ENCODE results near the gene AHNAK.
"Not testable (repeated sequence)": the region's sequence is repeated elsewhere in the genome, so short reads cannot be mapped to it uniquely, and the experiment has no call there.

Gene AHNAK

DNA sequence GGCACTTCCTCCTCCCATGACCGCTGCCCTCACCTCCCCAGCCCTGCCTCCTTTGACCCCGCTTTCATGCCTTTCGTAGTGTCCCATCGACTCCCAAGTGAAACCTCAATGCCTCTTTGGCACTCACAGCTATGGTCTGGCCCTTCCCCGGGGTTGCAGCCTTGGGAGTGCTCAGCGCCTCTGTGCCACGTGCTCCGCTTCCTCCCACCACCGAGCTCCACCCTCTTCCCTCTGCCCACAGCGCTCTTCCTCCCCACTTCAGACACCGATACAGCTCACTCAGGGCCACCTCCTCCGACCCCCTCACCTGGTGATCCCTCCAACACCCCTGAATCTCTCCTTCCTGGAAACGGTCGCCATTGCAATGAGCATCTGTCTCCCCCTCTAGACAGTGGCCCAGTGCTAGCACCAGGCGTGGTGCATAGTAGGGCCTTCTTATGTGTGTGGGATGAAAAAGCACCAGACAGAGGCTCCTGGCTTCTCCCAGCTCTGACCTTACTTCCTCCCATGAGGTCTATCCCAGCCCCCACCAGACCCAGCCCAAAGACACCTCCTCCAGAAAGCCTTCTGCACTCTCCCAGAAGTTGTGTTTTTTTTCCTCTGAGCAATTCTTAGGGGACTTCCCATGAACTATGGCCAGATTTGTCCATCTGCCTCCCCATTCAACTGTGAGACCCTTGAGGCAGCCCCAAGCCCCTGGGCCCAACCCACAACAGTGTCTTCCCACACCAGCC is 144.2 kb downstream of the AHNAK start:
- DNase-seq = peak; percentile 69

- DNase-seq = no peak
Observed at GRCh38 chr11:62401811-62402210, 144.8 kb downstream of the AHNAK start.

DNA sequence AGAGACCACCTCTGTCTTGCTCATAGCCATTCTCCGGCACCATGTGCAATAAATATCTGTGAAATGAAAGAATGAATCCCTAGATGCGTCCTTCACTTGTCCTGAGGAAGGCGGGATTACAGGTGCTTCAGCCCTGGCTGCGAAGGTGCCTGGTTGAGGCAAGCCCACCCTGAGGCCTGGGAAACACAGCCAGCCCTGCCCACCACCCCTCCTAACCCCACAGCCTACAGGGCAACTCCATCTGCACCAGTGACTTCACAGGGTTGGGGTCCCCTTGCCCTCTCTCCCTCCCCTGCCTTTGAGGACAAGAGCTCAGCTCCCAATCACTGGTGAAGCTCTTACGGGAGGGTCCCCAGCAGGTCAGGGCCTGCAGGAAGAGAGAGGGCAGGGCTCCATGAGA is 145.2 kb downstream of the AHNAK start:
- no peak for DNase-seq

GRCh38 chr11:62400760-62401159 is 145.8 kb downstream of the AHNAK start:
- DNase-seq = peak; percentile 69

DNA sequence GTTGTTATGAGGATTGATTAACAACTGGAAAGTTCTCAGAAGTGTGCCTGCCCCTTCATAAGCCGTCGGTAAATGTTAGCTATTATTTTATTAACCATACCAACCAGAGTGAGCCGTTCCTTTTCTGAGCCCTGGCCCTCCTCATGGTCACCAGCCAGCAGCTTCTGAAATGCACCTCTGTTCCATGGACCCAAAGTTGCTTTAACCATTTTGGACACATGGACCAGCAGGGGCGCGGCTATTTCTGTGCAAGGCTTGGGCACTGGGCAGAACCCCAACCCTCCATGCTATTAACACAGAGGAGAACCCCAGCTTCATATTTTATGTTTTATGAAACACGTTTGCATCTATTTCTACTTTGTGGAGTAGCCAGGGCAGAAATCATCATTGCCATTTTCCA is 146.3 kb downstream of the AHNAK start:
- no peak for DNase-seq

GRCh38 chr11:62399878-62400266 is 146.7 kb downstream of the AHNAK start:
- DNase-seq = no peak

- DNase-seq = no peak
Observed at GRCh38 chr11:62399172-62399877, 147.3 kb downstream of the AHNAK start.

GRCh38 chr11:62398011-62398994 is 148.3 kb downstream of the AHNAK start:
- DNase-seq = peak; percentile 67

DNA sequence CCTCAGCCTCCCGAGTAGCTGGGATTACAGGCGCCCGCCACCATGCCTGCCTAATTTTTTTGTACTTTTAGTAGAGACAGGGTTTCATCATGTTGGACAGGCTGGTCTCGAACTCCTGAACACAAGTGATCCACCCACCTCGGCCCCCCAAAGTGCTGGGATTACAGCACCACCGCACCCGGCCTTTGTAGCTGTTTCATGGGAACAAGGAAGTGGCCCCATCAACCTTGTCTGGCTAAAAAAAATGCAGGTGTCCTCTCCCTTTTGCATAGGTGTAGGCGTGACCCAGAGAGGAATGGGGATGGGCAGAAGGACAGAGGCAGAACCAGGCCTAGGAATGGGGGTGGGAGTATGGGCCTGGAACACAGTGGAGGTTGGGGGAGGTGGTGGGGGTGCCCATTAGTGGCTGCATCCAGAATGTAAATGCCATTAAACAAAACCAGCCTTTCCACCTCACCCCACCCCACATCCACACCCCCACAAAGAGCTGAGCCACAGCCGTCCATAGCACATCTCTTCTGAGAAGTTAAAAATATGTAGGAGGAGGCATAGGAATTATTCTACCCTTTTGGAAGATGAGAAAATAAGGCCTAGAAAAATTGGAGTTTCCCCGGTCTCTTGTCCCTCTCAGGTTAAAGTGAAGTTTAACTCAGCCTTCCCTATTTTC is 150.6 kb downstream of the AHNAK start:
- no peak for DNase-seq

DNA sequence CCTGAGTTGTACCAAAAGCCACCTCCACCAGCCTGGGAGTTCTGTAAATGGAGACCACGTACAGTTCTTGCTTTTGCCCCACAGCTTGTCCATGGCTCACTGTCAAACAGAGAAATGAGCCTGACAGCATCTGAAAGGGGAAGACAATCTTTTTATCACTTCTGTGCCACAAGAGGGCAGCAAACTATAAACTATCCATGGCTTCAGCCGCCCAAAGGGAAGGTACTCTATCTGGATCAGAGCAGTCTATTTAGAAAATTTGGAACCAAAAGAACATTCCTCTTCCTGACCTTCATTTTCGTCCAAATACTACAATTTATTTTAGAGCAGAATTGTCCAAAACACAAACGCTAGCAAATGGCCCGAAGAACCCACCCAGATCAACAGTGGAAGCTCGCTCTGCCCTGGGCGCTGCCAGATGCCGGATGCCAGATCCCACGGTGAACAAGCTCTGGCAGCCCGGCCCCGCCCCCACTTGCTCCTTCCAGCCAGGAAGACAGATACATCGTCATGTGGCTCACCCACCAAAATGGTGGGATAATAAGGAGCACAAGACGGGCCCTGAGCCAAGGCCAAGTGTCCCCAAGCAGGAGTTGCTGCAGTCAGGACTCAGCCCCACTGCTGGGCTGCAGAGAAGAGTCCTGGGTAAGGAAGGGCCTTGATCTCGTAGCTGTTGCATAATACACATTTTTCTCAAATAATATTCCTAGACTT is 151.6 kb downstream of the AHNAK start:
- peak; percentile 87 for DNase-seq

GRCh38 chr11:62393735-62394134 is 152.9 kb downstream of the AHNAK start:
- no peak for DNase-seq

DNA sequence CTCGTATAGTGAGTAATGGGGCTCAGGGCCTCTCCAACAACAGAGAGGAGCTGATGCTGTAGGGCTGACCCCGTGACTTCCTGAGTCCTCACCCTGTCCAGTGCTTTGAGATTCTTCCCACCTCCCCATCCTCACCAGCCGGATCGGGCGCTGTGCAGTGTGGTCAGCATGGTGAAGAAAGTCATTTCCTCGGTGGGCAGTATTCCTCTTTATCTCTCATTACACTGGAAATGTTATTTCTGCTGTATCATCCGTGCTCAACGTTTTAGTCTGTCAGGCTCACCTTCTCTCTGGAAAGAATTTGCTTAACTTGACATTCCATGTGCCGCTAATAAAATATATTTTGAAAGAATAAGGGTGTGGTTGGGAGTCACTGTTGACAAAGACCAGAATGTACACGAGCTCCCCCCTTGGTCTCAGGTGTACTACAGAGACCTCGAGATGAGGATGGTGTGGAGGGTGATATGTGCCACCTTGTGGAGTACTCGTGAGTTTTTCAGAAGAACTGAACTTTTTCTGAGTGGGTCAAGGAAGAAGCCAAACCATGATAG is 153.5 kb downstream of the AHNAK start:
- peak; percentile 61 for DNase-seq

DNA sequence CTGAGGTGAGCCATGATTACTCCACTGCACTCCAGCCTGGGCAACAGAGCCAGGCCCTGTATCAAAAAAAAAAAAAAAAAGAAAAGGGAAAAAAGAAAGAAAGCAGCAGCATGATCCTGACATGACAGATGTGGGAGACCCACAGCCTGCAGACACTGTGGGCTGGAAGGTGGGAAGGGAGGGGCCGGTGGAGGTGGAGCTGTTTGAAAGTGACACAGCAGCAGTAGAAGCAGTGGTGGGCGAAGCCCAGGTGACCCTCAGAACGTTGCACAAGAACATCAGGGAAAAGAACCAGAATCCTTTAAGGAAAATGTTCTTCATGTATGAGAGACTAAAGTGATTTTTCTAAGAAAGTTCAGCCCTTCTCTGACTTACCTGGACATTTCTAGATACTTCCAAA is 154.1 kb downstream of the AHNAK start:
- no peak for DNase-seq

DNA sequence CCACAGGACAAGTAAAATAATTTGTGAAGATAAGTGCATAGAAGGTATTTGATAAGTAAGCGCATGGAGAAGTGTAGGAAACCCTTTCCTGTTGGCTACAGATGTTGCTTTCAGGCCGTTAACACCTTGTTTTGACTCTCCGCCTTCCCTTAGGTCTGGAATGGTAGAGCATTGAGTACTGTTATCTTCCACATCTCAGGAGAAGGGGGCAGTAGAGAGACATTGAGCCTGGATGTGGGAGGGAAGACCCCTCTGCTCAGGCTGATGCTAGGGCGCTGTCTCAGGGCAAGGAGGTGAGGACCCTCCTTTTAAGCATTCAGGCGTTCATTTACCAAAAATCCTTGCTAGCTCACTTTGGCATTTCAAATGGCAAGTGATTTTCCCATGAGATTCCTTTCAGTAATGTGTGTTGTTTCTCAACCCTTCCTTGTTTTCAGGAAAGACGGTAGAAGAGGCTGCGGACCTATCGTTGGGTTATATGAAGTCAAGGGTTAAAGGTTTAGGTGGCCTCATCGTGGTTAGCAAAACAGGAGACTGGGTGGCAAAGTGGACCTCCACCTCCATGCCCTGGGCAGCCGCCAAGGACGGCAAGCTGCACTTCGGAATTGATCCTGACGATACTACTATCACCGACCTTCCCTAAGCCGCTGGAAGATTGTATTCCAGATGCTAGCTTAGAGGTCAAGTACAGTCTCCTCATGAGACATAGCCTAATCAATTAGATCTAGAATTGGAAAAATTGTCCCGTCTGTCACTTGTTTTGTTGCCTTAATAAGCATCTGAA is 154.8 kb downstream of the AHNAK start:
- no peak for DNase-seq

- DNase-seq = no peak
Observed at GRCh38 chr11:62390722-62391121, 155.9 kb downstream of the AHNAK start.

GRCh38 chr11:62390237-62390636 is 156.4 kb downstream of the AHNAK start:
- no peak for DNase-seq

DNA sequence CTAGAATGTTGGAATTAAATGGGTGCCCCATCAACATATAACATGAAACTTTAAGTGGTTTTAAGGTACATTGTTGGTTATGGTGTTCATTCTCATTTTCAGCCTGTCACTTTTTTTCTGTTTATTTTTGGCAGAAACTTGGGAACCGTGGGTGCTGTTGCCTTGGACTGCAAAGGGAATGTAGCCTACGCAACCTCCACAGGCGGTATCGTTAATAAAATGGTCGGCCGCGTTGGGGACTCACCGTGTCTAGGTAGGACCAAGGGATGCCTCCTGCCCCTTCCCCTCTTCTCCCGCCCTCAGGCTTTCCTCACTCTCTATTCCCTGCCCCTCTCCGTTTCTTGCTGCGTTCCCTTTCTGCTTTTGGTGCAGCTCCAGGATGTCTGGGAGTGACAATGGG is 157.6 kb downstream of the AHNAK start:
- no peak for DNase-seq

DNA sequence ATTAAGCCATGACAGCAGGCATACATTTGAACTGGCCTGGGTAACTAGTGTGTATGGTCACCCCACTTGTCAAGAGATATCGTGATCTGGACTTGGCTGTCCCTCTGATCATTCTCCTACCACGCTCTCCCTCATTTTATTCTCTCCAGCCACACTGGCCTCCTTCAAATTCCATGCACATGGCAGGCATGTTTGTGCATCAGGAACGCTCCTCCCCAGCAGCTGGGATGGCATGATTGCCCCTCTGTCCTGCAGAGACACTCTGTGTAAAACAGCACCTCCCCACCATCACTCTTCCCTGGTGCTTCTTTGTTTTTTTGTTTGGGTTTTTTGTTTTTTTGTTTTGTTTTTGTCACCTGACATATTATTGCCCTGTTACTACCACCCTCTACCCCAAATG is 159.2 kb downstream of the AHNAK start:
- DNase-seq = no peak

DNA sequence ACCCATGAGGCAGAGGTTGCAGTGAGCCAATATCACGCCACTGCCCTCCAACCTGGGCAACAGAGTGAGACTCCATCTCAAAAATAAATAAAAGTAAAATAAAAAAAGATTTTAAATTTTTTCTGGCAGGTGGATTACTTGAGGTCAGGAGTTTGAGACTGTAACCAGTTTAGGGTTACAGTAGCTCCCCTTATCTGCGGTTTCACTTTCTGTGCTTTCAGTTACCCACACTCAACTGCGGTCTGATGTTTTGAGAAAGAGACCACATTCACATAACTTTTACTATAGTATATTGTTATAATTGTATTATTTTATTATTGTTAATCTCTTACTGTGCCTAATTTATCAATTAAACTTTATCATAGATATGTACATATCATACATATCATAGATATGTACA is 160.5 kb downstream of the AHNAK start:
- DNase-seq = not testable (repeated sequence)

GRCh38 chr11:62383822-62384221 is 162.8 kb downstream of the AHNAK start:
- DNase-seq = no peak

All from hematopoietic multipotent progenitor cell treated with erythropoietin and hydrocortisone succinate and interleukin-3 and kit ligand, for 8 days (in vitro differentiated cells).